ENCODE results near the gene BOLL.
"Not testable (repeated sequence)": the region's sequence is repeated elsewhere in the genome, so short reads cannot be mapped to it uniquely, and the experiment has no call there.

The BOLL gene

DNA sequence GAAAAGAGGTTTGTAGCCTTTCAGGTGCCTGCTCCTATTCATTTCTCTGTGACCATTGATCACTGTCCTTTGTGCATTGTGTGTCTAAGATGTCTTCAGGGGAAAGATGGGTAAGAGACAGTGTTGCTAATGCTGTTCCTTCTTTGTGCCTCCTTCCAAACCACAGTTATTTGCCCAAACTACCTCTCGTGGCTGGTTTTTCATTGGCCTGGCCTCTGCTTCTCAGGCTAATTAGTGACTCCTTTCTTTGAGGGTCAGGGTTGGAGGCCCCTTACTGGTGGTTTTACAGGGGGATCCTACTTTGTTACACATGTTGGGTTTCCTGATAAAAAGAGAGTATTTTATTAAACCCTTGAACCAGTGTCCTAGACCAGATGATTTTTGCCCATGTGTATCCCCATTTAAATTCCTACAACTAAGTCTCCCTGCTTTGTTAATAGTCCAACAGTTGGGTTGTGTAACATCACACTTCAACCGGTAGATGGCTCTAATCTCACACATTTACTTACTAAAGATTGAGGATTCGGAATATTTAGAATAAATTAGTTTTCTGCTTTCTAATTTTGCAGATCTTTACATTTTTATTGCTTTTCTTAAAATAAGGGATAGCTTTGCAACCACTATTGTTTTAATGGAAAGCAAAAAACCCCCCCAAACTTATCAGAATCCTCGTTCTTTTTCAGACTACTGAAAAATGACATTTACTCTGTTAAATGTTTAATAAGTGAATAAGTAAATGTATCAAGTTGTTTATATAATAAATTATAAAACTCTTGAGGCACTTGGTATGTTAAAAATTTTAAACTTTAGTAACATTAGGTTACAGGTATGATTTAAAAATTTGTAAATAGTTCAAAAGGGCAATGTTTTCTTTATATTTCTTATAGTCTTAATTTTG, 77.6 kb downstream of the BOLL start:
- peaks cover 29% of the 10 kb centered on the region for H3K4me1 ChIP-seq (ENCODE audit: control insufficient read depth, insufficient read depth, low read length, poor library complexity, severe bottlenecking)
- no peaks in the 10 kb centered on the region for H3K27me3 ChIP-seq (replicated peaks; ENCODE audit: control insufficient read depth, insufficient read depth, low read length, poor library complexity, severe bottlenecking)
- H3K27ac ChIP-seq (ENCODE audit: insufficient read depth, low read length, poor library complexity, severe bottlenecking) = no peak overlapping the region
- H3K36me3 ChIP-seq (ENCODE audit: control insufficient read depth, insufficient read depth, low read length) = peaks cover 11% of the 10 kb centered on the region
- no peak for DNase-seq
- H3K9me3 ChIP-seq (ENCODE audit: control insufficient read depth, low read length) = no peaks in the 10 kb centered on the region
- no peak overlapping the region for H3K4me3 ChIP-seq (ENCODE audit: insufficient read depth, low read depth, low read length, poor library complexity, severe bottlenecking)

DNA sequence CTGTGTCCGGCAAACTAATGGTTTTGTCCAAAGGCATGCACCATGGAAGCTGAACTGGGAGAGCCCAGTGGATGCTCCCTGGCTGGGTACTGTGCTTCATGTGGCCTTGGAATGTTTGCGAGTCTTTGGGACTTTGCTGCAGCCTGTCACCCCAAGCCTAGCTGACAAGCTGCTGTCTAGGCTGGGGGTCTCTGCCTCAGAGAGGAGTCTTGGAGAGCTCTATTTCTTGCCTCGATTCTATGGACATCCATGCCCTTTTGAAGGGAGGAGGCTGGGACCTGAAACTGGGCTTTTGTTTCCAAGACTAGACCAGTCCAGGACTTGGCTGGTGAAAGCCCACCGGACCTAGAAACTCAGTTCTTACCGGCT, 78.3 kb downstream of the BOLL start:
- Histone ChIP-seq H3K4me3 (ENCODE audit: insufficient read depth, low read depth, low read length, poor library complexity, severe bottlenecking) (peak overlapping the region; percentile 83), H3K9me3 (ENCODE audit: control insufficient read depth, low read length) (no peaks in the 10 kb centered on the region), H3K4me1 (ENCODE audit: control insufficient read depth, insufficient read depth, low read length, poor library complexity, severe bottlenecking) (peaks cover 29% of the 10 kb centered on the region), H3K27ac (ENCODE audit: insufficient read depth, low read length, poor library complexity, severe bottlenecking) (no peak overlapping the region), H3K27me3 (replicated peaks; ENCODE audit: control insufficient read depth, insufficient read depth, low read length, poor library complexity, severe bottlenecking) (no peaks in the 10 kb centered on the region), H3K36me3 (ENCODE audit: control insufficient read depth, insufficient read depth, low read length) (peaks cover 10% of the 10 kb centered on the region)
- DNase-seq = no peak

DNA sequence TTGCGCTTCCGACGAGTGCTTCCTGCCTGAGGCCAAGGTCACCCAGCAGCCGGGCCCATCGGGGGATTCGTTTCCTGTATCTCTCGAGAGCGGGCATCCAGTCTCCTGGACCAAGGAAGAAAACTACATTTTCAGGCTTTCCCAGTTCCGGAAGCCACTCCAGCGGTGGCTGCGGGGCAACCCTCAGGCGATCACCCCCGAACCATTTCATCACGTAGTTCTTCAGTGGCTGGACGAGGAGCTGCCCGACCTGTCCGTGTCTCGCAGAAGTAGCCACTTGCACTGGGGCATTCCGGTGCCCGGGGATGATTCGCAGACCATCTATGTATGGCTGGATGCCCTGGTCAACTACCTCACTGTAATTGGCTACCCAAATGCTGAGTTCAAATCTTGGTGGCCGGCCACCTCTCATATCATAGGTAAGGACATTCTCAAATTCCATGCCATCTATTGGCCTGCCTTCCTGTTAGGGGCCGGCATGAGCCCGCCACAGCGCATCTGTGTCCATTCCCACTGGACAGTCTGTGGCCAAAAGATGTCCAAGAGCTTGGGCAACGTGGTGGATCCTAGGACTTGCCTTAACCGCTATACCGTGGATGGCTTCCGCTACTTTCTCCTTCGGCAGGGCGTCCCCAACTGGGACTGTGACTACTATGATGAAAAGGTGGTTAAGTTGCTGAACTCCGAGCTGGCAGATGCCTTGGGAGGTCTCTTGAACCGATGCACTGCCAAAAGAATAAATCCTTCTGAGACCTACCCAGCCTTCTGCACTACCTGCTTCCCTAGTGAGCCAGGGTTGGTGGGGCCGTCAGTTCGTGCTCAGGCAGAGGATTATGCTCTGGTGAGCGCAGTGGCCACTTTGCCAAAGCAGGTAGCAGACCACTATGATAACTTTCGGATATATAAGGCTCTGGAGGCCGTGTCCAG, 78.9 kb downstream of the BOLL start:
- H3K4me3 ChIP-seq (ENCODE audit: insufficient read depth, low read depth, low read length, poor library complexity, severe bottlenecking) = peak overlapping the region; percentile 83
- H3K9me3 ChIP-seq (ENCODE audit: control insufficient read depth, low read length) = no peaks in the 10 kb centered on the region
- DNase-seq = no peak
- H3K27me3 ChIP-seq (replicated peaks; ENCODE audit: control insufficient read depth, insufficient read depth, low read length, poor library complexity, severe bottlenecking) = no peaks in the 10 kb centered on the region
- H3K27ac ChIP-seq (ENCODE audit: insufficient read depth, low read length, poor library complexity, severe bottlenecking) = peak overlapping the region; percentile 85
- H3K36me3 ChIP-seq (ENCODE audit: control insufficient read depth, insufficient read depth, low read length) = peaks cover 3% of the 10 kb centered on the region
- peaks cover 29% of the 10 kb centered on the region for H3K4me1 ChIP-seq (ENCODE audit: control insufficient read depth, insufficient read depth, low read length, poor library complexity, severe bottlenecking)

DNA sequence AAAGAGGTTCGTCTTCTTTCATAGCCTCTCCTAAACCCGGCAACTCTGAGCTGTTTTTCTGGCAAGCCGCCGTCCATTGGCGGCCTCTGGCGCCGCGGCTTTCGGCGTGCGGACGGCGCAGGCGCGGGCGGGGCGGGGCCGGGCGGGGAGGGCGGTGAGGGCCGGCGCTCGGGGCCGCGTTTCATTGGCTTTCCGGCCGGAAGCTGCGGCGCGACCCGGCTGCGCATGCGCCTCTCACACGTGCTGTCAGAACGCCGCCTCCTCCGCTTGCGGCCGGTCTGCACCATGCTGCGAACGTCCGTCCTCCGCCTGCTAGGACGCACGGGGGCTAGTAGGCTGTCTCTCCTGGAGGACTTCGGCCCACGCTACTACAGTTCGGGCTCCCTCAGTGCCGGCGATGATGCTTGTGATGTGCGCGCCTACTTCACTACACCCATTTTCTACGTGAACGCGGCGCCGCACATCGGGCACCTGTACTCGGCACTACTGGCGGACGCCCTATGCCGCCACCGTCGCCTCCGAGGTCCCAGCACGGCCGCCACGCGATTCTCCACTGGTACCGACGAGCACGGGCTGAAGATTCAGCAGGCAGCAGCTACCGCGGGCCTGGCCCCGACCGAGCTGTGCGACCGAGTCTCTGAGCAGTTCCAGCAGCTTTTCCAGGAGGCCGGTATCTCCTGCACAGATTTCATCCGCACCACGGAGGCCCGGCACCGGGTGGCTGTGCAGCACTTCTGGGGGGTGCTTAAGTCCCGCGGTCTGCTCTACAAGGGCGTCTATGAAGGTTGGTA, 79.8 kb downstream of the BOLL start, which contains the start of gene MARS2:
Gene MARS2, plus strand, starts transcription at position 249 of the 791 bp plus-strand sequence. Its CDS starts 37 bp downstream, at position 286.
- peaks cover 29% of the 10 kb centered on the region for H3K4me1 ChIP-seq (ENCODE audit: control insufficient read depth, insufficient read depth, low read length, poor library complexity, severe bottlenecking)

DNA sequence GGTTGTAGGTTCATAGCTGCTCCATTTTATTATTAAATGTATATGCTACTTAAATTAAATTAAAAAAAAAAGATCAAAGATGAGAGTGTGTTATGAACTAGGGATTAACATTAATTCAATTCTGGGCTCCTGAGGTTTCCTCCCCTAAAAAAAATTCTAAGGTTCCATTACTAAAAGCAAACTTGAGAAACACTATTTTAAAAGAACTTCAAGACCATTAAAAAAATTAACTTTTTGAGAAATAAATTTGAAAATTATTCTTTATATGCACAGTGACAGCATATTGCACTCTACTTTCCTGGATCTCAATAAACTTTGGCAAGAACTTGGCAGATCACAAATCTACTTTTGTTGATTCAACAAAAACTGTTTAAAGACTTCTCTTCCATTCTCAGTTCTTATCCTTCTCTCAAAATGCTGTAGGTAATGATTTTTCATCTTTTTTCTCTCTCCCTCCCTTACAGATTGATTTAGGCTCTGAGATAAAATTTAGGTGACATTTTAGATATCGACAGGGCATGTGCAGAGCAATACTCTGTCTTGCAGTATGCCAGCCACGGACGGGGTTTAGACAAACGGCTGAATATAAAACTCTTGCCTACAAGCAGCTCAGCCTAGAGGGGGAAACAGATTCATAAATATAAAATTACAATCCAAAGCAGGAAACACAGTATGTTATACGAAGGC, 80.5 kb downstream of the BOLL start:
- H3K9me3 ChIP-seq (ENCODE audit: control insufficient read depth, low read length) = no peaks in the 10 kb centered on the region
- DNase-seq = no peak
- H3K36me3 ChIP-seq (ENCODE audit: control insufficient read depth, insufficient read depth, low read length) = peaks cover 3% of the 10 kb centered on the region
- peak overlapping the region; percentile 85 for H3K27ac ChIP-seq (ENCODE audit: insufficient read depth, low read length, poor library complexity, severe bottlenecking)
- H3K4me1 ChIP-seq (ENCODE audit: control insufficient read depth, insufficient read depth, low read length, poor library complexity, severe bottlenecking) = peaks cover 29% of the 10 kb centered on the region
- H3K4me3 ChIP-seq (ENCODE audit: insufficient read depth, low read depth, low read length, poor library complexity, severe bottlenecking) = peak overlapping the region; percentile 63
- no peaks in the 10 kb centered on the region for H3K27me3 ChIP-seq (replicated peaks; ENCODE audit: control insufficient read depth, insufficient read depth, low read length, poor library complexity, severe bottlenecking)

More for the DNA sequence above, 79.8 kb downstream of the BOLL start, which contains the start of gene MARS2:
- Histone ChIP-seq H3K27me3 (replicated peaks; ENCODE audit: control insufficient read depth, insufficient read depth, low read length, poor library complexity, severe bottlenecking) (no peaks in the 10 kb centered on the region), H3K9me3 (ENCODE audit: control insufficient read depth, low read length) (no peaks in the 10 kb centered on the region), H3K36me3 (ENCODE audit: control insufficient read depth, insufficient read depth, low read length) (peaks cover 3% of the 10 kb centered on the region), H3K4me3 (ENCODE audit: insufficient read depth, low read depth, low read length, poor library complexity, severe bottlenecking) (peak within 1 kb of the TSS; percentile 83), H3K27ac (ENCODE audit: insufficient read depth, low read length, poor library complexity, severe bottlenecking) (peak within 1 kb of the TSS; percentile 85)
- peak; percentile 87 to 89 (median 89) for DNase-seq

DNA sequence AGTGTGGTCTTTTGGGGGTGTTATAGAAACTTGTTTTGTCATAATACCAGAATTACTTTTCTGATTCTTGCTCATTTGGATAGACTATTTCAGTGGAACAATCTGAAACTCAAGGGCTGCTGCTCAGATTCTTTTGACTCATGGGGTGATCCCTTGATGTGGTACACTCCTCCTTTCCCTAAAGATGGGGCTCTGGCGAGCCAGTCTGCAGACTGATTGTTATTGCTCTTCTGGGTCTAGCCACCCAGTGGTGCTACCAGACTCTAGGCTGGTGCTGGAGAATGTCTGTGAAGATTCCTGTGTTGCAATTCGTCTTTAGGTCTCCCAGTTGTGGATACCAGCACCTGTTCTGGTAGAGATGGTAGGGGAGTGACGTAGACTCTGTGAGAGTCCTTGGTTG, 84.2 kb downstream of the BOLL start:
- DNase-seq = no peak

DNA sequence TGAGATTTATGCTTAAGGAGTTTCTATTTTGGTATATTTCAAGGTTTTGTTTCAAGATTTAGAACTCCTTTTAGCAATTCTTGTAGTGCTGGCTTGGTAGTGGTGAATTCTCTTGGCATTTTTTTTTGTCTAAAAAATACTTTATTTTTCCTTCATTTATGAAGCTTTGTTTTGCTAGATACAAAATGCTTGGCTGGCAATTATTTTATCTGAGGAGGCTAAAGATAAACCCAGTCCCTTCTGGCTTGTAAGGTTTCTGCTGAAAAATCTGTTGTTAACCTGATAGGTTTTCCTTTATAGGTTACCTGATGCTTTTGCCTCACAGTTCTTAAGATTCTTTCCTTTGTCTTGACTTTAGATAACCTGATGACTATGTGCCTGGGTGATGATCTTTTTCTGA, 85.4 kb downstream of the BOLL start:
- H3K36me3 ChIP-seq (ENCODE audit: control insufficient read depth, insufficient read depth, low read length); H3K4me1 ChIP-seq (ENCODE audit: control insufficient read depth, insufficient read depth, low read length, poor library complexity, severe bottlenecking); H3K4me3 ChIP-seq (ENCODE audit: insufficient read depth, low read depth, low read length, poor library complexity, severe bottlenecking): not testable (repeated sequence)

More for the DNA sequence above, 84.2 kb downstream of the BOLL start:
- Histone ChIP-seq H3K4me3 (ENCODE audit: insufficient read depth, low read depth, low read length, poor library complexity, severe bottlenecking) (no peak overlapping the region), H3K36me3 (ENCODE audit: control insufficient read depth, insufficient read depth, low read length) (peaks cover 3% of the 10 kb centered on the region), H3K27me3 (replicated peaks; ENCODE audit: control insufficient read depth, insufficient read depth, low read length, poor library complexity, severe bottlenecking) (no peaks in the 10 kb centered on the region), H3K9me3 (ENCODE audit: control insufficient read depth, low read length) (no peaks in the 10 kb centered on the region), H3K27ac (ENCODE audit: insufficient read depth, low read length, poor library complexity, severe bottlenecking) (no peak overlapping the region), H3K4me1 (ENCODE audit: control insufficient read depth, insufficient read depth, low read length, poor library complexity, severe bottlenecking) (peaks cover 3% of the 10 kb centered on the region)

DNA sequence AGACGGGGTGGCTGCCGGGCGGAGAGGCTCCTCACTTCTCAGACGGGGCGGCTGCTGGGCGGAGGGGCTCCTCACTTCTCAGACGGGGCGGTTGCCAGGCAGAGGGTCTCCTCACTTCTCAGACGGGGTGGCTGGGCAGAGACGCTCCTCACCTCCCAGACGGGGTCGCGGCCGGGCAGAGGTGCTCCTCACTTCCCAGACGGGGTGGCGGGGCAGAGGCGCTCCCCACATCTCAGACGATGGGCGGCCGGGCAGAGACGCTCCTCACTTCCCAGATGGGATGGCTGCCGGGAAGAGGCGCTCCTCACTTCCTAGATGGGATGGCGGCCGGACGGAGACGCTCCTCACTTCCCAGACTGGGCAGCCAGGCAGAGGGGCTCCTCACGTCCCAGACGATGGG, 88.5 kb downstream of the BOLL start:
- not testable (repeated sequence) for H3K4me1 ChIP-seq (ENCODE audit: control insufficient read depth, insufficient read depth, low read length, poor library complexity, severe bottlenecking); DNase-seq; H3K27me3 ChIP-seq (replicated peaks; ENCODE audit: control insufficient read depth, insufficient read depth, low read length, poor library complexity, severe bottlenecking); H3K27ac ChIP-seq (ENCODE audit: insufficient read depth, low read length, poor library complexity, severe bottlenecking); H3K36me3 ChIP-seq (ENCODE audit: control insufficient read depth, insufficient read depth, low read length); H3K4me3 ChIP-seq (ENCODE audit: insufficient read depth, low read depth, low read length, poor library complexity, severe bottlenecking); H3K9me3 ChIP-seq (ENCODE audit: control insufficient read depth, low read length)

More for the DNA sequence above, 85.4 kb downstream of the BOLL start:
- not testable (repeated sequence) for H3K27ac ChIP-seq (ENCODE audit: insufficient read depth, low read length, poor library complexity, severe bottlenecking); H3K9me3 ChIP-seq (ENCODE audit: control insufficient read depth, low read length); DNase-seq; H3K27me3 ChIP-seq (replicated peaks; ENCODE audit: control insufficient read depth, insufficient read depth, low read length, poor library complexity, severe bottlenecking)

DNA sequence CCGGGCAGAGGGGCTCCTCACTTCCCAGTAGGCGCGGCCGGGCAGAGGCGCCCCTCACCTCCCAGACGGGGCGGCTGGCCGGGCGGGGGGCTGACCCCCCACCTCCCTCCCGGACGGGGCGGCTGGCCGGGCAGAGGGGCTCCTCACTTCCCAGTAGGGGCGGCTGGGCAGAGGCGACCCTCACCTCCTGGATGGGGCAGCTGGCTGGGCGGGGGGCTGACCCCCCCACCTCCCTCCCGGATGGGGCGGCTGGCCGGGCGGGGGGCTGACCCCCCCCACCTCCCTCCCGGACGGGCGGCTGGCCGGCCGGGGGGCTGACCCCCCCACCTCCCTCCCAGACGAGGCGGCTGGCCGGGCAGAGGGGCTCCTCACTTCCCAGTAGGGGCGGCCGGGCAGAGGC, 89.1 kb downstream of the BOLL start:
- H3K27ac ChIP-seq (ENCODE audit: insufficient read depth, low read length, poor library complexity, severe bottlenecking); DNase-seq; H3K4me1 ChIP-seq (ENCODE audit: control insufficient read depth, insufficient read depth, low read length, poor library complexity, severe bottlenecking); H3K4me3 ChIP-seq (ENCODE audit: insufficient read depth, low read depth, low read length, poor library complexity, severe bottlenecking); H3K36me3 ChIP-seq (ENCODE audit: control insufficient read depth, insufficient read depth, low read length); H3K27me3 ChIP-seq (replicated peaks; ENCODE audit: control insufficient read depth, insufficient read depth, low read length, poor library complexity, severe bottlenecking); H3K9me3 ChIP-seq (ENCODE audit: control insufficient read depth, low read length): not testable (repeated sequence)

Data from effector memory CD4-positive, alpha-beta T cell (primary cell).